GM19099 (cell line): Measurements from ENCODE around the gene NAXE.

Experiments used
- POLR2A ChIP-seq: IDR thresholded peaks from 3 replicates; pipeline ENCODE4 v1.6.1; 2011; ENCODE audit warnings: low read depth; ENCODE audit not compliant: insufficient read length; ENCODE audit errors: extremely low read depth

The NAXE gene

GRCh38 chr1:156624814-156625435 lies 33.3 kb downstream of the NAXE start:
- TF ChIP-seq POLR2A = no peak

GRCh38 chr1:156625436-156626078 lies 34.0 kb downstream of the NAXE start:
- no peak for TF ChIP-seq POLR2A

GRCh38 chr1:156626079-156626438 lies 34.5 kb downstream of the NAXE start:
- no peak for TF ChIP-seq POLR2A

GRCh38 chr1:156627313-156627880 lies 35.8 kb downstream of the NAXE start:
- TF ChIP-seq POLR2A = no peak

GRCh38 chr1:156629823-156630449 lies 38.4 kb downstream of the NAXE start:
- no peak for TF ChIP-seq POLR2A

GRCh38 chr1:156632355-156632754 lies 40.8 kb downstream of the NAXE start:
- TF ChIP-seq POLR2A = no peak

GRCh38 chr1:156638189-156638985 lies 46.8 kb downstream of the NAXE start:
- TF ChIP-seq POLR2A = no peak

GRCh38 chr1:156639601-156640101 lies 48.1 kb downstream of the NAXE start:
- no peak for TF ChIP-seq POLR2A

- TF ChIP-seq POLR2A = no peak
These were observed 49.5 kb downstream of the NAXE start for GRCh38 chr1:156640842-156641706.

- TF ChIP-seq POLR2A = no peak
These were observed 50.2 kb downstream of the NAXE start, which contains the start of gene BCAN for GRCh38 chr1:156641761-156642264. Gene BCAN (plus strand): TSS chr1:156642117. CDS start chr1:156646055, 3,938 bp downstream.

- no peak for TF ChIP-seq POLR2A
These were observed 50.9 kb downstream of the NAXE start for GRCh38 chr1:156642265-156643048.

GRCh38 chr1:156643049-156643777 lies 51.6 kb downstream of the NAXE start:
- no peak for TF ChIP-seq POLR2A

- no peak for TF ChIP-seq POLR2A
These were observed 52.2 kb downstream of the NAXE start for GRCh38 chr1:156643778-156644092.
